ENCODE results near the gene CFDP1. TPM values are rescaled to one million over a fixed set of nuclear protein-coding genes. Genes with fewer than 3 reads are reported as not detected.

Gene CFDP1
- polyA plus RNA-seq, 3 donors: 12.9 to 23.2 (median 19.0) TPM

- WGBS (ENCODE audit: insufficient coverage): 92% methylated on average over 13 of the region's 21 CpGs
- Histone ChIP-seq H3K4me3 (replicated peaks in 1 of 3; ENCODE audit: low read depth in 2 of 3, low read length in 3 of 3) (no peak overlapping the region), H3K27ac (ENCODE audit: low read depth in 1 of 2, low read length in 2 of 2) (no peak overlapping the region), H3K9me3 (replicated peaks in 1 of 2; ENCODE audit: control insufficient read depth in 1 of 2, insufficient read depth in 1 of 2, low read length in 2 of 2) (peaks cover 0 to under 1% of the 10 kb centered on the region in 2 donors), H2AFZ (ENCODE audit: insufficient read depth, low read depth, low read length, poor library complexity, severe bottlenecking) (no peak overlapping the region), H3K4me1 (ENCODE audit: control insufficient read depth in 1 of 2, insufficient read depth in 2 of 2, low read length in 2 of 2) (no peaks in the 10 kb centered on the region), H3K4me2 (replicated peaks; ENCODE audit: extremely low read depth, low read length, poor library complexity, severe bottlenecking) (no peak overlapping the region), H3K9ac (ENCODE audit: insufficient read depth, low read length, poor library complexity, severe bottlenecking) (no peak overlapping the region), H4K20me1 (ENCODE audit: insufficient read depth, low read length) (no peaks in the 10 kb centered on the region), H3K79me2 (ENCODE audit: insufficient read depth, low read length) (no peaks in the 10 kb centered on the region), H3K36me3 (replicated peaks in 1 of 2; ENCODE audit: control insufficient read depth in 1 of 2, insufficient read depth in 2 of 2, low read length in 2 of 2) (no peaks in the 10 kb centered on the region), H3K27me3 (ENCODE audit: control insufficient read depth in 2 of 2, insufficient read depth in 2 of 2, low read length in 2 of 2) (peaks cover 4 to 93% of the 10 kb centered on the region in 2 donors)
- H3K9me3 Mint-ChIP-seq: peaks cover 0 to 3% (median 0%) of the 10 kb centered on the region in 7 donors
- peaks cover 84 to 100% (median 95%) of the 10 kb centered on the region in 3 donors for H3K27me3 Mint-ChIP-seq (ENCODE audit: low read depth in 3 of 3)
- peak overlapping the region in 1 of 2 donors; percentile 68 for H3K4me3 Mint-ChIP-seq
- no peaks in the 10 kb centered on the region for H3K36me3 Mint-ChIP-seq
- DNase-seq: no peak
- no peak for TF ChIP-seq CTCF (IDR thresholded peaks at IDR 0.05)
- no peaks in the 10 kb centered on the region for H3K4me1 Mint-ChIP-seq
- intact Hi-C loops (cut with micrococcal nuclease): no loop called here
- peak overlapping the region in 1 of 7 donors; percentile 72 for H3K27ac Mint-ChIP-seq
Measured at GRCh38 chr16:75257886-75258806, 175.2 kb downstream of the CFDP1 start.

- Histone ChIP-seq H3K79me2 (ENCODE audit: insufficient read depth, low read length) (no peaks in the 10 kb centered on the region), H3K27me3 (ENCODE audit: control insufficient read depth in 2 of 2, insufficient read depth in 2 of 2, low read length in 2 of 2) (peaks cover 7 to 93% of the 10 kb centered on the region in 2 donors), H3K4me3 (replicated peaks in 1 of 3; ENCODE audit: low read depth in 2 of 3, low read length in 3 of 3) (no peak overlapping the region), H3K36me3 (replicated peaks in 1 of 2; ENCODE audit: control insufficient read depth in 1 of 2, insufficient read depth in 2 of 2, low read length in 2 of 2) (no peaks in the 10 kb centered on the region), H4K20me1 (ENCODE audit: insufficient read depth, low read length) (no peaks in the 10 kb centered on the region), H3K27ac (ENCODE audit: low read depth in 1 of 2, low read length in 2 of 2) (no peak overlapping the region), H3K4me2 (replicated peaks; ENCODE audit: extremely low read depth, low read length, poor library complexity, severe bottlenecking) (no peak overlapping the region), H3K9me3 (replicated peaks in 1 of 2; ENCODE audit: control insufficient read depth in 1 of 2, insufficient read depth in 1 of 2, low read length in 2 of 2) (peaks cover 0 to 14% of the 10 kb centered on the region in 2 donors), H3K9ac (ENCODE audit: insufficient read depth, low read length, poor library complexity, severe bottlenecking) (no peak overlapping the region), H3K4me1 (ENCODE audit: control insufficient read depth in 1 of 2, insufficient read depth in 2 of 2, low read length in 2 of 2) (no peaks in the 10 kb centered on the region), H2AFZ (ENCODE audit: insufficient read depth, low read depth, low read length, poor library complexity, severe bottlenecking) (no peak overlapping the region)
- Mint-ChIP-seq H3K27me3 (ENCODE audit: low read depth in 3 of 3) (peaks cover 83 to 100% (median 95%) of the 10 kb centered on the region in 3 donors), H3K27ac (no peak overlapping the region), H3K36me3 (no peaks in the 10 kb centered on the region), H3K9me3 (peaks cover 0 to 7% (median 1%) of the 10 kb centered on the region in 7 donors), H3K4me3 (peak overlapping the region in 1 of 2 donors; percentile 57), H3K4me1 (no peaks in the 10 kb centered on the region)
- 50% methylated on average over 2 of the region's 14 CpGs for WGBS (ENCODE audit: insufficient coverage)
- DNase-seq: no peak
- no peak for TF ChIP-seq CTCF (IDR thresholded peaks at IDR 0.05)
- intact Hi-C loops (cut with micrococcal nuclease): no loop called here
Measured at GRCh38 chr16:75256696-75257343, 176.5 kb downstream of the CFDP1 start.

Data from CD14-positive monocyte (primary cell).